Omental fat pad (tissue), 4 donors: ENCODE measurements around the gene TMEM247. TPM values are rescaled to one million over a fixed set of nuclear protein-coding genes. Genes with fewer than 3 reads are reported as not detected.

Experiments used
- ATAC-seq: fragments of 150-250 bp; one replicate; pipeline ENCODE4 v1.9.1; 2016; ENCODE audit warnings: mild to moderate bottlenecking, moderate library complexity; ENCODE audit not compliant: low FRiP score
- DNase-seq: peaks from one replicate; pipeline ENCODE4 v3.0.0-alpha.2; 2019; ENCODE audit warnings: low spot score
- total RNA-seq, 4 donors: library from RNA; depleted of rRNA; stranded (reverse); fragments of >200 nt; gene quantifications; one replicate each; pipeline ENCODE4 v1.1.0, GENCODE V29; 2016
- TF ChIP-seq, protein P1 (sequence below), 3 donors: fragments of 450-650 bp; IDR thresholded peaks; one replicate each; pipeline ENCODE4 v1.5.1; 2016 to 2017; ENCODE audit warnings: antibody characterized with exemption in 3 of 3, mild to moderate bottlenecking in 3 of 3, moderate library complexity in 2 of 3

TMEM247 gene
- total RNA-seq, 4 donors from 2014 or later: not detected

DNA sequence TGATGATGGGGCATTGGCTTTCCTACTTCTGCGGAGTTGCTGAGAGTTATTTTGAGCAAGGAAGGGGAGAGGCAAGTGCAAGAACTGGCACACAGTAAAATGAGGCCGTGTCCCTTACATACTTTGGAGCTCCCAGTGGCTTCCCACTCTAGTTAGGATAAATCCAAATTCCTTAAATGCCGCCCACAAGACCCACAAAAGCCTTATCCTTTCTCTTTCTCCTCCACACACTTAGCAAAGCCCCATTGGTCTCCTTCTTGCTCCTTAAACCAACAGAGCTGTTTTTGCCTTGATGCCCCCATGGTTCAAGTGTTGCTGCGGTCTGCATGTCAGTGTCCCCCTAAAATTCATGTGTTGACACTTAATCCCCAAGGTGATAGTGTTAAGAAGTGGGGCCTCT lies 24.3 kb downstream of the TMEM247 start:
- ATAC-seq (no peak), DNase-seq (no peak)
- TF ChIP-seq, protein P1, sequence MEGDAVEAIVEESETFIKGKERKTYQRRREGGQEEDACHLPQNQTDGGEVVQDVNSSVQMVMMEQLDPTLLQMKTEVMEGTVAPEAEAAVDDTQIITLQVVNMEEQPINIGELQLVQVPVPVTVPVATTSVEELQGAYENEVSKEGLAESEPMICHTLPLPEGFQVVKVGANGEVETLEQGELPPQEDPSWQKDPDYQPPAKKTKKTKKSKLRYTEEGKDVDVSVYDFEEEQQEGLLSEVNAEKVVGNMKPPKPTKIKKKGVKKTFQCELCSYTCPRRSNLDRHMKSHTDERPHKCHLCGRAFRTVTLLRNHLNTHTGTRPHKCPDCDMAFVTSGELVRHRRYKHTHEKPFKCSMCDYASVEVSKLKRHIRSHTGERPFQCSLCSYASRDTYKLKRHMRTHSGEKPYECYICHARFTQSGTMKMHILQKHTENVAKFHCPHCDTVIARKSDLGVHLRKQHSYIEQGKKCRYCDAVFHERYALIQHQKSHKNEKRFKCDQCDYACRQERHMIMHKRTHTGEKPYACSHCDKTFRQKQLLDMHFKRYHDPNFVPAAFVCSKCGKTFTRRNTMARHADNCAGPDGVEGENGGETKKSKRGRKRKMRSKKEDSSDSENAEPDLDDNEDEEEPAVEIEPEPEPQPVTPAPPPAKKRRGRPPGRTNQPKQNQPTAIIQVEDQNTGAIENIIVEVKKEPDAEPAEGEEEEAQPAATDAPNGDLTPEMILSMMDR (IDR thresholded peaks at IDR 0.05): no peak

DNA sequence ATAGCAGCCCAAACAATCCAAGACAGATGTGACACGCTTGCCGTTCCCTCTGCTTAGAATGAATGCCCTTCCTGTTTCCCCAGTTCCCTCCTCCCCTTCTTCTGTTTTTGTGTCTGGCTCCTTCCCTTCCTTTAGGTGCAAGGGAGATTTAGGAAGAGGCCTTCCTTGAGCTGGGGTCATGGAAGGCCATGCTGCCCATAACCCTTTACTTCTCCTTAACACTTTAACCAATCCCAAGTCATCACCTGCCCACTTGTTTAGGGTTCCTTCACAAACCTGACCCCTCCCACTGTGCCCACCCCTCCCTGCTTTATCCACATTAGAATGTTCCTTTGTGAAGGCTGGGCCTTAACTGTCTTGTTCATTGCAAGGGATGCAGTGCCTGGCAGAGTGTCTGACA lies 24.9 kb downstream of the TMEM247 start:
- ATAC-seq (no peak), DNase-seq (no peak)
- TF ChIP-seq, protein P1 (IDR thresholded peaks at IDR 0.05): no peak

DNA sequence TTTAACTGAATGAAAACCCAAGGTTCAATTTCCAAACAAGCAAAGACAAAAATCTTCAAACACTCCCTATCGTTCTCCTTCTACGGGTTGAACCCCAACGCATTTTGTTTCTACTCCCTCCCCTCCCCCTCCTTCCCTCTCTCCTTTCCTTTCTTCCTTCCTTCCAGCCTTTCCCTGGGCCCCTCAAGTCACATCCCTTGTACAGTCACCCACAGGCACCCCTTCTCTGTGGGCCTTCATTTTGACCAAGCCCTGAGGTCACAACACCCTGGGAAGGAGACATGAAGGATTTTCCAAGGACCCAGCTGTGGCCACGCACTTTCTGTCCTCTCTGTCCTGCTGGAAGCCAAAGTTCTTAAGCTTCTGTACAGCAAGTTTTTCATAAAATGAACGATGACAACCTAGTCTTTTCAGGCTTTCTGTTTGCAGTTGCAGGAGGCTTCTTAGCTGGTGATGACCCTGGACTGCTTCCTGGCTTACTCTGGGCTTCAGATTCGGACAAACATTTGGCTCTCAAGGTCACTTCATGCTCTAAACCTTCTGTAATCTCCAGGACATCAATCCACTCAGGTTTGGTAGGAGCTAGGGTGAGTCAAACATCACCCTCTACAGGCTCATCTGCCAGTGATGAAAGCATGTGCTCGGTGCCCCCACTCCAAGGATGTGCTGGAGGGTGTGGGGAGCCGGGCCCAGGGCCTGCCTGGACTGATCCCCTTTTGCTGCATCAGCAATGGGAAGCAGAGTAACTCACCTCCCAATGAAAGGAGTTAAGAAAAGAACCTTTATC lies 25.5 kb downstream of the TMEM247 start:
- DNase-seq: no peak
- TF ChIP-seq, protein P1 (IDR thresholded peaks at IDR 0.05): no peak

DNA sequence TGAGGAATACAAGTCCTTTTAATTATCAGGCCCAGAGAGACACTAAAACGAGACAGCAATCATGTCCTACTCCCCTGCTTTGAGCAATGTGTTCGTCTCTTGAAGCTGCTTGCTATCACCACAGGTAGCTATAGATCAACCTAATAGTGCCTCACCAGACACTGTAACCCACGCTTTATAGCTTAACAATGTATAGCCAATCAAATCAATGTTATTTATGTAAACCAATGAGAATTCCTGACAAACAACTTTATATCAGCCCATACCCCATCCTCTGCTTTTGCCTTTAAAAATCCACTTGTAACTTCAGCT lies 26.1 kb downstream of the TMEM247 start:
- ATAC-seq (no peak), DNase-seq (no peak)
- TF ChIP-seq, protein P1 (IDR thresholded peaks at IDR 0.05): no peak

More for the DNA sequence above, 25.5 kb downstream of the TMEM247 start:
- ATAC-seq: no peak

DNA sequence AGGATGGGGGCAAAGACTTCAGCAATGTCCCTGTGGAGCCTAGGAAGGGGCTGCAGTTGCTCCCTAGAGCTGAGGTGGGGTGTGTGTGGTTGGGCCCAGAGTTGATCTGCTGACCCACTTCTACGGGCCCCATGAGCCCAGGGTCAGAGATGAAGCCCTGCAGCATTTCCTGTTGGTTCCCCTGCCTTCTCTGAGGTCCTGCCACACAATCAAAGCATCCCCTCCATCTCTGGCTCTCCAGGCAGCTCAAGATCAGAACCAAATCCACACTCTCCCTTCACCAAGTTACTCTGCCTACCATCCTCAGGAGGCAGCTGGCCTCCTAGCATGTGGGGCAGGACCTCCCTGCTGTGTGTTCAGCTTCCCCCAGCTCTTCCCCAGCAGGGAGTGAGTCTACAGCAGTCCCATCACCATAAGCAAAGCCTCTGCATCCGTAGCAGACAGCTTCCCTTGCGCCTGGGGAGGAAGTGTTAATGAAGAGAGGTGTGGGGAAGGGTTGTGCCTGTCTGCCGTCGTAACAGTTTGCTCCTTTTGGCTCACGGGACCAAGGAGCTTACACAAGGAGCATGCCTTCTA lies 26.9 kb downstream of the TMEM247 start:
- TF ChIP-seq, protein P1 (IDR thresholded peaks at IDR 0.05): no peak
- DNase-seq: no peak
- ATAC-seq: no peak

DNA sequence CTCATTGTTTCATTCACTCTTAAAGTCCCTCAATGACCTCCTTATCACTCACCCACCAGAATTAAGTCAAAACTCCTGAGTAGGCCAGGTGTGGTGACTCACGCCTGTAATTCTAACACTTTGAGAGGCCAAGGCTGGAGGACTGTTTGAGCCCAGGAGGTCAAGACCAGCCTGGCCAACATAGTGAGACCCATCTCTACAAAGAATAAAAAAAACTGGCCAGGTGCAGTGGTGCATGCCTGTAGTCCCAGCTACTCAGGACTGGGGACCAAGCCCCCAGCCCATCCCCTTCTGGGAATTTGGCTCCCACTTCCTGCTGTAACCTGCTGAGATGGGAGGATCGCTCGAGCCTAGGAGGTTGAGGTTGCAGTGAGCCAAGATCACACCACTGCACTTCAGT lies 28.9 kb downstream of the TMEM247 start:
- DNase-seq: no peak
- TF ChIP-seq, protein P1 (IDR thresholded peaks at IDR 0.05): no peak
- ATAC-seq: no peak

DNA sequence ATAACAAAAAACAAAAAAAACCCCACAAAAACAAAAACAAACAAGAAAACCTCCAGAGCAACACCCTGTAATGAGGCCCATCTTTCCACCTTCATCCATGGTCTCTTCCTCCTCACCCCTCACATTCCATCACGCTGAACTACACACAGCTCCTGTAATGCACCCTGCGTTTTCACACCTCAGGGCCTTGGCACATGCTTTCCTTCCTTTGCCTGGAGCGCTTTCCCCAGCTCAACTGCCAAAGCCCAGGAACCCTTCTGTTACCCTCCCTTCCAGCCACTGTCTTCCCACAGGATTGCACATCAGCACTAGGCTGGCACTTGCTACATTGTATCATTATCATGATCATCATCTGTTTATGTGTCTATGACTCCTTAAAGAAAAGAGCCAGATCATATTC lies 29.4 kb downstream of the TMEM247 start:
- DNase-seq (no peak), ATAC-seq (no peak)
- TF ChIP-seq, protein P1 (IDR thresholded peaks at IDR 0.05): no peak
